Liver (tissue), 9 donors: ENCODE data around the gene PNMT. TPM values are rescaled to one million over a fixed set of nuclear protein-coding genes. Genes with fewer than 3 reads are reported as not detected.

ENCODE experiments used
- DNase-seq: peaks from one replicate; pipeline ENCODE4 v3.0.0-alpha.2; 2017; ENCODE audit warnings: low spot score
- H3K27ac ChIP-seq, 2 donors: one replicate each; pipeline ENCODE4 v1.7.0; 2013; ENCODE audit warnings: inconsistent platforms in 2 of 2, low read length in 2 of 2, control low read depth in 1 of 2, low read depth in 1 of 2, mild to moderate bottlenecking in 1 of 2
- H3K27me3 ChIP-seq, 4 donors: one replicate each; pipeline versions ENCODE4 v1.6.1 to v1.7.0; 2013; ENCODE audit warnings: low read length in 3 of 4, inconsistent platforms in 1 of 4, mild to moderate bottlenecking in 1 of 4, moderate library complexity in 1 of 4; ENCODE audit not compliant: control insufficient read depth in 4 of 4, insufficient read depth in 4 of 4
- H3K36me3 ChIP-seq, 4 donors: one replicate each; pipeline versions ENCODE4 v1.6.1 to v1.7.0; 2013; ENCODE audit warnings: low read length in 3 of 4, mild to moderate bottlenecking in 3 of 4, low read depth in 1 of 4, moderate library complexity in 1 of 4; ENCODE audit not compliant: control insufficient read depth in 4 of 4, insufficient read depth in 3 of 4
- H3K4me1 ChIP-seq, 4 donors: one replicate each; pipeline versions ENCODE4 v1.6.1 to v1.7.0; 2013; ENCODE audit warnings: low read length in 3 of 4, mild to moderate bottlenecking in 3 of 4, moderate library complexity in 1 of 4; ENCODE audit not compliant: control insufficient read depth in 4 of 4, insufficient read depth in 4 of 4
- H3K4me3 ChIP-seq, 3 donors: one replicate each; pipeline versions ENCODE4 v1.6.1 to v1.7.0; 2013; ENCODE audit warnings: low read length in 3 of 3, control low read depth in 1 of 3, low read depth in 1 of 3, mild to moderate bottlenecking in 1 of 3
- H3K9ac ChIP-seq, 2 donors: one replicate each; pipeline ENCODE4 v1.7.0; 2013; ENCODE audit warnings: low read length in 2 of 2, mild to moderate bottlenecking in 2 of 2, moderate library complexity in 2 of 2, control low read depth in 1 of 2, low read depth in 1 of 2
- H3K9me3 ChIP-seq, 4 donors: one replicate each; pipeline versions ENCODE4 v1.6.1 to v1.7.0; 2013; ENCODE audit warnings: low read length in 3 of 4; ENCODE audit not compliant: control insufficient read depth in 4 of 4
- CTCF ChIP-seq: fragments of 150-350 bp; IDR thresholded peaks from 2 replicates; pipeline ENCODE4 v1.5.1; 2017; ENCODE audit warnings: improper control_type of control experiment, low read depth, low read length; ENCODE audit not compliant: missing input control
- EGR1 ChIP-seq, 2 donors: IDR thresholded peaks; 2 replicates each; pipeline ENCODE4 v1.6.1; 2016 to 2018; ENCODE audit warnings: antibody characterized with exemption in 2 of 2, low read depth in 2 of 2
- FOXA1 ChIP-seq: IDR thresholded peaks from 2 replicates; pipeline ENCODE4 v1.6.1; 2016; ENCODE audit warnings: antibody characterized with exemption
- GABPA ChIP-seq, 2 donors: IDR thresholded peaks in 1 of 2; conservative IDR thresholded peaks in 1 of 2; 2 replicates each; pipeline ENCODE4 v1.6.1; 2016; ENCODE audit warnings: antibody characterized with exemption in 2 of 2, mild to moderate bottlenecking in 1 of 2, moderate library complexity in 1 of 2
- HNF4A ChIP-seq, 2 donors: conservative IDR thresholded peaks; 2 replicates each; pipeline ENCODE4 v1.6.1; 2016; ENCODE audit warnings: antibody characterized with exemption in 2 of 2, mild to moderate bottlenecking in 2 of 2
- HNF4G ChIP-seq: IDR thresholded peaks from 2 replicates; pipeline ENCODE4 v1.6.1; 2016; ENCODE audit warnings: antibody characterized with exemption
- JUND ChIP-seq, 2 donors: IDR thresholded peaks; 2 replicates each; pipeline ENCODE4 v1.6.1; 2016; ENCODE audit warnings: antibody characterized with exemption in 2 of 2
- RAD21 ChIP-seq, 2 donors: IDR thresholded peaks; 2 replicates each; pipeline ENCODE4 v1.6.1; 2016; ENCODE audit warnings: antibody characterized with exemption in 2 of 2, mild to moderate bottlenecking in 2 of 2
- RXRA ChIP-seq, 2 donors: IDR thresholded peaks; 2 replicates each; pipeline ENCODE4 v1.6.1; 2017 to 2018; ENCODE audit warnings: antibody characterized with exemption in 2 of 2, mild to moderate bottlenecking in 1 of 2
- SP1 ChIP-seq: IDR thresholded peaks from 2 replicates; pipeline ENCODE4 v1.6.1; 2018; ENCODE audit warnings: antibody characterized with exemption, mild to moderate bottlenecking
- TAF1 ChIP-seq: conservative IDR thresholded peaks from 2 replicates; pipeline ENCODE4 v1.6.1; 2016; ENCODE audit warnings: antibody characterized with exemption, mild to moderate bottlenecking
- YY1 ChIP-seq: IDR thresholded peaks from 2 replicates; pipeline ENCODE4 v1.6.1; 2016; ENCODE audit warnings: antibody characterized with exemption, mild to moderate bottlenecking
- WGBS: extraction: QIAGEN DNeasy Blood & Tissue Kit; methylation state at CpG from one replicate; pipeline ENCODE4 v1.1.7; 2013; 5-methylcytosine and 5-hydroxymethylcytosine counted together
- polyA plus RNA-seq, 2 donors: library from polyadenylated mRNA; stranded (reverse) in 1 of 2; unstranded in 1 of 2; fragments of 200-250 nt in 1 of 2; fragments of >200 nt in 1 of 2; fragmentation: Nextera tagmentation in 1 of 2; extraction: Ambion mirVana in 1 of 2; gene quantifications; one replicate each; pipeline versions ENCODE4 v1.2.1 to v1.2.3, GENCODE V29; 2013 to 2015
- total RNA-seq, 2 donors: library from RNA; depleted of rRNA; stranded (reverse); fragments of >200 nt; gene quantifications; one replicate each; pipeline ENCODE4 v1.2.3, GENCODE V29; 2014
- TF ChIP-seq, protein P1 (sequence below): IDR thresholded peaks from 2 replicates; pipeline ENCODE4 v1.6.1; 2016; ENCODE audit warnings: antibody characterized with exemption
- TF ChIP-seq, protein P2 (sequence below): IDR thresholded peaks from 2 replicates; pipeline ENCODE4 v1.6.1; 2016; ENCODE audit warnings: antibody characterized with exemption, mild to moderate bottlenecking
- TF ChIP-seq, protein P3 (sequence below): IDR thresholded peaks from 2 replicates; pipeline ENCODE4 v1.6.1; 2016; ENCODE audit warnings: antibody characterized with exemption
- donor health status: healthy.
- donor health status: healthy.
- donor health status: healthy.
- donor health status: healthy.
- donor health status: healthy.

PNMT gene
- total and polyA plus RNA-seq, 4 donors: 0.20 to 8.6 (median 0.26) TPM; not detected in 1

DNA sequence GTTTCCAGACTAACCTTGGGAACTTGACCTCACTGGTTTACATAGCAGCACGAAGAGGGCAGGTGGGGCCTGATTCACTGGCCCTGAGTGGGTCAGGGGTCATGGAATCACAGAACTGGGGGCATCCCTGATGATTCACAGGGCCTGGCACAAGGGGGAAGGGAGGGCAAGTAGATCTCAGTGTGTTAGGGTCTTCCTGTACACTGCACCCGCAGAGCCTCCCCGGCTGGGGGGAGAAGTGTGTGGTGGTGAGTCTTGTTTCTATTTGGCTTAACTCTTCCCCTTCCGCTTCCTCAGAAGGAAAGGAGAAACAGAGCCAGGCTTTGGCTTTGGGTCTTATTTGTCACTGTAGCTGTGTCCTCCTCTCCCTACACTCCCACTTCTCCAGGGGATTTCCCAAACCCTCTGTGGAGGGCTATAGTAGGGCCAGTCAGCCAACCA lies 27.6 kb upstream of the PNMT start:
- Histone ChIP-seq H3K27ac (no peak overlapping the region), H3K27me3 (no peaks in the 10 kb centered on the region), H3K36me3 (no peaks in the 10 kb centered on the region), H3K4me1 (peaks cover 5 to 44% (median 33%) of the 10 kb centered on the region in 4 donors), H3K4me3 (no peak overlapping the region), H3K9me3 (no peaks in the 10 kb centered on the region), H3K9ac (no peak overlapping the region)
- WGBS: 57% methylated on average over 4 of the region's 4 CpGs
- DNase-seq: no peak
- TF ChIP-seq, protein P1, sequence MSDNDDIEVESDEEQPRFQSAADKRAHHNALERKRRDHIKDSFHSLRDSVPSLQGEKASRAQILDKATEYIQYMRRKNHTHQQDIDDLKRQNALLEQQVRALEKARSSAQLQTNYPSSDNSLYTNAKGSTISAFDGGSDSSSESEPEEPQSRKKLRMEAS: no peak
- no peak for TF ChIP-seq CTCF
- TF ChIP-seq HNF4A (conservative IDR thresholded peaks at IDR 0.05): no peak
- TF ChIP-seq EGR1 (IDR thresholded peaks at IDR 0.05; ENCODE audit: low read depth in 2 of 2): no peak
- TF ChIP-seq, protein P2, sequence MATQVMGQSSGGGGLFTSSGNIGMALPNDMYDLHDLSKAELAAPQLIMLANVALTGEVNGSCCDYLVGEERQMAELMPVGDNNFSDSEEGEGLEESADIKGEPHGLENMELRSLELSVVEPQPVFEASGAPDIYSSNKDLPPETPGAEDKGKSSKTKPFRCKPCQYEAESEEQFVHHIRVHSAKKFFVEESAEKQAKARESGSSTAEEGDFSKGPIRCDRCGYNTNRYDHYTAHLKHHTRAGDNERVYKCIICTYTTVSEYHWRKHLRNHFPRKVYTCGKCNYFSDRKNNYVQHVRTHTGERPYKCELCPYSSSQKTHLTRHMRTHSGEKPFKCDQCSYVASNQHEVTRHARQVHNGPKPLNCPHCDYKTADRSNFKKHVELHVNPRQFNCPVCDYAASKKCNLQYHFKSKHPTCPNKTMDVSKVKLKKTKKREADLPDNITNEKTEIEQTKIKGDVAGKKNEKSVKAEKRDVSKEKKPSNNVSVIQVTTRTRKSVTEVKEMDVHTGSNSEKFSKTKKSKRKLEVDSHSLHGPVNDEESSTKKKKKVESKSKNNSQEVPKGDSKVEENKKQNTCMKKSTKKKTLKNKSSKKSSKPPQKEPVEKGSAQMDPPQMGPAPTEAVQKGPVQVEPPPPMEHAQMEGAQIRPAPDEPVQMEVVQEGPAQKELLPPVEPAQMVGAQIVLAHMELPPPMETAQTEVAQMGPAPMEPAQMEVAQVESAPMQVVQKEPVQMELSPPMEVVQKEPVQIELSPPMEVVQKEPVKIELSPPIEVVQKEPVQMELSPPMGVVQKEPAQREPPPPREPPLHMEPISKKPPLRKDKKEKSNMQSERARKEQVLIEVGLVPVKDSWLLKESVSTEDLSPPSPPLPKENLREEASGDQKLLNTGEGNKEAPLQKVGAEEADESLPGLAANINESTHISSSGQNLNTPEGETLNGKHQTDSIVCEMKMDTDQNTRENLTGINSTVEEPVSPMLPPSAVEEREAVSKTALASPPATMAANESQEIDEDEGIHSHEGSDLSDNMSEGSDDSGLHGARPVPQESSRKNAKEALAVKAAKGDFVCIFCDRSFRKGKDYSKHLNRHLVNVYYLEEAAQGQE: no peak

DNA sequence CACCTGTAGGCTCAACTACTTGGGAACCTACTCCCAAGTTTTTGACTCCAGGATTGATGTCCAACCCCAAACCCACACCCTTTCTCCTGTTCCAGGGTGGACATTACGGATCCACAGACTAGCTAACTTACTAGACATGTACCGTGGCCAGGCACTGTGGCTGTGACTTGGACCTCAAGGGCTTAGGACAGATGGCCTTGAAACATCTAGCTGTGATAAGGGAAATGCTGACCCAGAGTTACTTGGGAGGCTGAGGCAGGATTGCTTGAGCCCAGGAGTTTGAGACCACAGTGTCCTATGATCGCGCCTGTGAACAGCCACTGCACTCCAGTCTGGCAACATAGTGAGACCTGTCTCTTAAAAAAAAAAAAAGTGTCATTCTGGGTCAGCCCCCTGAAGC lies 27.2 kb upstream of the PNMT start:
- H3K9me3 ChIP-seq: no peaks in the 10 kb centered on the region
- H3K27me3 ChIP-seq: no peaks in the 10 kb centered on the region
- TF ChIP-seq TAF1 (no peak), RAD21 (IDR thresholded peaks at IDR 0.05) (no peak), JUND (IDR thresholded peaks at IDR 0.05) (no peak), HNF4A (conservative IDR thresholded peaks at IDR 0.05) (no peak), HNF4G (no peak), EGR1 (IDR thresholded peaks at IDR 0.05; ENCODE audit: low read depth in 2 of 2) (no peak), SP1 (no peak), FOXA1 (no peak), YY1 (no peak), GABPA (IDR thresholded peaks at IDR 0.05 in 1 of 2, conservative IDR thresholded peaks at IDR 0.05 in 1 of 2) (no peak), RXRA (IDR thresholded peaks at IDR 0.05) (no peak)
- TF ChIP-seq, protein P2: no peak
- TF ChIP-seq, protein P1: no peak
- TF ChIP-seq, protein P3, sequence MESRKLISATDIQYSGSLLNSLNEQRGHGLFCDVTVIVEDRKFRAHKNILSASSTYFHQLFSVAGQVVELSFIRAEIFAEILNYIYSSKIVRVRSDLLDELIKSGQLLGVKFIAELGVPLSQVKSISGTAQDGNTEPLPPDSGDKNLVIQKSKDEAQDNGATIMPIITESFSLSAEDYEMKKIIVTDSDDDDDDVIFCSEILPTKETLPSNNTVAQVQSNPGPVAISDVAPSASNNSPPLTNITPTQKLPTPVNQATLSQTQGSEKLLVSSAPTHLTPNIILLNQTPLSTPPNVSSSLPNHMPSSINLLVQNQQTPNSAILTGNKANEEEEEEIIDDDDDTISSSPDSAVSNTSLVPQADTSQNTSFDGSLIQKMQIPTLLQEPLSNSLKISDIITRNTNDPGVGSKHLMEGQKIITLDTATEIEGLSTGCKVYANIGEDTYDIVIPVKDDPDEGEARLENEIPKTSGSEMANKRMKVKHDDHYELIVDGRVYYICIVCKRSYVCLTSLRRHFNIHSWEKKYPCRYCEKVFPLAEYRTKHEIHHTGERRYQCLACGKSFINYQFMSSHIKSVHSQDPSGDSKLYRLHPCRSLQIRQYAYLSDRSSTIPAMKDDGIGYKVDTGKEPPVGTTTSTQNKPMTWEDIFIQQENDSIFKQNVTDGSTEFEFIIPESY: no peak
- H3K4me1 ChIP-seq: peaks cover 5 to 44% (median 32%) of the 10 kb centered on the region in 4 donors
- no peaks in the 10 kb centered on the region for H3K36me3 ChIP-seq
- no peak for DNase-seq
- H3K4me3 ChIP-seq: no peak overlapping the region
- H3K27ac ChIP-seq: no peak overlapping the region
- no peak overlapping the region for H3K9ac ChIP-seq
- 93% methylated on average over 4 of the region's 4 CpGs for WGBS
